Fibroblast of mammary gland (primary cell): ENCODE data around the gene RAD9A.
A peak's percentile ranks its signal among the peaks of the same experiment; 100 is the strongest.

Experiments used
- DNase-seq: peaks from one replicate; pipeline ENCODE4 v3.0.0-alpha.2; 2010; ENCODE audit warnings: low read depth
- H3K4me3 ChIP-seq: 2 replicates; pipeline ENCODE4 v1.5.1; 2011; ENCODE audit warnings: low read depth, mild to moderate bottlenecking, low read length, moderate library complexity; ENCODE audit not compliant: control insufficient read depth
- CTCF ChIP-seq: conservative IDR thresholded peaks from 2 replicates; pipeline ENCODE4 v1.5.1; 2011; ENCODE audit warnings: low read depth, low read length, inconsistent platforms; ENCODE audit not compliant: control insufficient read depth, insufficient read depth

RAD9A gene

DNA sequence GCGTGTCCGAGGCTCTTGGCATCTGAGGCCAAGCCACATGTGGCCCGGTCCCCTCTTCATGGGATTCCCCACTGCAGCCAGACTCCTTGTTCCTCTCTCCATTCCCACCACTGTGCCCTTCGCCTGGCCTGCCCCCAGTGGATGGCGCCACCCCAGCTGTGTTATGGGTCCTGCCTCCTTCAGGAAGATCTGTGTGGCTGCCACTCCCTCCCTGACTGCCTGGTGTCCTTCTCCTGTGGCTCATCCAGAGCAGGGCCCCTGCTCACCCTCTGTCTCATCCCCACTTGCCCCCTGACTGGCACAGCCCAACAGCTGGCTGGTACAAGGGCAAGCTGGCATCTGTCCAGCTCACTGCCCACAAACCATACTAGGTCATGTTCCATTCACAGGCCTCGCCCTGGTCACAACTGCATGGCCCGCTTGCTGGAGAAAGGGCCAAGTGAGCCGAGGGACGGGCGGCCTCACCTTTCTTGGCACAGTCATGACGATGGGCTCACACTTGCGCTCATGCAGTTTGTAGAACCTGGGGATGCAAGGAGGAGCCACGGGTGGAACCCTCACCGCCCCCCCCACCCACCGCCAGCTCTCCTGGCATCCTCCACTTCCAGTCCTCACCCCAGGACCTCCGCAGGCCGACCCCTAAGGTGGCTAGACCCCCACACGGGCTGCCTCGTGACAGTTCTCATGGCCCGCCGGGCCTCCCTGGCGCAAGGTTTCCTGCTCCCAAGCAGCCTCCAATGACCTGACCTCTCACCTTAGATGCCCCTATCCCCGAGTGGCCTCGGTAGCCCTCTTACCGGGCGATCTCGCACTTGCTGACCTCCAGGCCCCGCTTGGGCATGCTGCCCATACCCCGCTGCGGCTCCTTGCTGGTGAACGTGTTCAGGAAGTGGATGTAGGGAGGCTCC is 47.8 kb downstream of the RAD9A start:
- no peak overlapping the region for H3K4me3 ChIP-seq
- DNase-seq = no peak

DNA sequence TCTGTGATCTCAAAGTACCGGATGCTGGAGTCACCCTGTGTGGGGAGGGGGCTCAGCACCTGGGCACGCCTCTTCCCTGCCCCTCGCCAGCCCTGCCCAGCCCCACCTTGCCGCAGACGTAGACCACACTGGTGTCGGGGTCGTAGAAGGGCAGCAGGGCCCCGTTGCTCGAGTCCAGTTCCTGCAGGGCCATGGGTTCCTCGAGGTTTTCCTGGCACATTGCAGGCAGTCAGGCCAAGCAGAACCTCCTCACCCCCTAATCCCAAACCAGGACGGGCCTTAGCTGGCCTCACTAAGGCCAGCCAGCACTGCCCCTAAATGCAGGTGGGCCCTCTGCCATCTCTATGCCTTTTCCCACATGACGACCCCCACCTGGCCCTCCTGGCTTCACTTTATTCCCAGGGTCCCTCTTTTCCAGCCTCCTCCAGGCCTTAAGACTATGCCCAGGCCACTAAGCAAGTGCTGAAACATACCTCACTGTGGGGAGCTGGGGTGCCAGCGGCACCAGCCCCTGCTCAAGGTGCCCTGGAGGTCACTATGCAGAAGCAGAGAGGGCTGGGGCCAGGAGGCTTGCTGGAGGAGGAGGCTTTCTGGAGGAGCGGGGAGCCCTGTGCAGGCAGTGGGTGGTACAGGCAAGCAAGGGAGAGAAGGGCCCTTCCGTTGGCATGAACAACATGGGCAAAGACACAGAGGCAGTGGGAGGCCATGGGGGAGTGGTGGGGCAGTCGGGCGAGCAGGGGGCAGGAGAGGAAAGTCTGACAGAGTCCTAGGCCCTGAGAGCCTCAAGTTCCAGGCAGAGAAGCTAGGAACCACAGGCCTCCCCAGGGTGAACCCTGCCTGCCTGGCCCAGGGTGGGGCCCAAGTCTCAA is 48.7 kb downstream of the RAD9A start:
- no peak overlapping the region for H3K4me3 ChIP-seq
- no peak for TF ChIP-seq CTCF
- DNase-seq = no peak

More for the DNA sequence above, 47.8 kb downstream of the RAD9A start:
- TF ChIP-seq CTCF = no peak

- no peak for DNase-seq
- no peak for TF ChIP-seq CTCF
- H3K4me3 ChIP-seq = no peak overlapping the region
Observed at GRCh38 chr11:67441098-67441563, 49.3 kb downstream of the RAD9A start.

DNA sequence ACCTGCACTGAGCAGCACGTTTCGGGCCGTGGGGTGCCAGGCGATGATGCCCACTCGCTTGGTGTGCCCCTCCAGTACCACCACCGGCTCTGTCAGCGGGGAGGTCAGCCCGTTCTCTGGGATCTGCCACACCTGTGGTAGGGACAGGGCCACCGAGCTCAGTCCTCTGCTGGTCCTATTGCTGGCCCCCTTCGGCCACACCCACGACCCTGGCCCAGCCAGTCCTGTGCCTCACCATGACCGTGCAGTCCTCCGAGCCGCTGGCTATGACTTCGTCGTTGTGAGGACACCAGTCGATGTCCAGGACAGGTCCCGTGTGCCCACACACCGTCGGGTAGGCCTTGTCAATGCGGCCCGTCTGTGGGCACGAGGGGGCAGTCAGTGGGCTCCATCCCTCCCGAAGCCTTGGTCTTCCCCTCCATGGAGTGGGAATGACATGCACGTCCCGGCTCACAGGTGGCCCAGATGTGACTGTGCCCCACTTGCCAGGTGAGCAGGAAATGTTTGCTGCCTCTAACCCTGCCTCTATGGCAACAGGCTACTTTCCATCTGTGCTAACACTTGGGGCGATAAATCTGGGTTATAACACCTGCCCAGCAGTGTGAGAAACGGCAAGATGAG is 50.1 kb downstream of the RAD9A start:
- DNase-seq = no peak
- no peak for TF ChIP-seq CTCF
- H3K4me3 ChIP-seq = no peak overlapping the region

GRCh38 chr11:67442504-67443404 is 51.0 kb downstream of the RAD9A start:
- H3K4me3 ChIP-seq = peak overlapping the region; percentile 78
- no peak for TF ChIP-seq CTCF
- no peak for DNase-seq

DNA sequence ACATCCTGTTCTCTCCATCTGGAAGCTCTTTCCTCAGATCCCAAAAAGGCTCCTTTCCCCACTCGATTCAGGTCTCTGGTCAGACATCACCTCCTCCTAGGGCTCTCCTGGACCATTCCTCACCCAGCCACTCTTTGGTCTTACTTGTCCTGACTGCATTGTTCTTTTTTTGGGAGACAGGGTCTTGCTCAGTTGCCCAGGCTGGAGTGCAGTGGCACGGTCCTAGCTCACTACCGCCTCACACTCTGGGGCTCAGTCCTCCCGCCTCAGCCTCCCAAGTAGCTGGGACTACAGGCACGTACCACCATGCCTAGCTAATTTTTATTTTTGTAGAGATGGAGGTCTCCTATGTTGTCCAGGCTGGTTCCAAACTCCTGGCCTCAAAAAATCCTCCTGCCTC is 53.7 kb downstream of the RAD9A start:
- no peak overlapping the region for H3K4me3 ChIP-seq
- no peak for TF ChIP-seq CTCF
- DNase-seq = no peak
